ENCODE measurements around the gene EPB41L3. TPM values are rescaled to one million over a fixed set of nuclear protein-coding genes. Genes with fewer than 3 reads are reported as not detected.

The EPB41L3 gene
- total and polyA plus RNA-seq, 8 donors, result 30.0 to 98.7 (median 44.3) TPM

- no peak for TF ChIP-seq CTCF (IDR thresholded peaks at IDR 0.05)
- ATAC-seq (no peak), DNase-seq (no peak)
- no peak overlapping the region for H3K27ac ChIP-seq
- H3K4me3 ChIP-seq, result no peak overlapping the region
- no peaks in the 10 kb centered on the region for H3K9me3 ChIP-seq
- no peaks in the 10 kb centered on the region for H3K27me3 ChIP-seq
- intact Hi-C loops (cut with DNase I), result no loop called here
- H3K4me1 ChIP-seq, result no peaks in the 10 kb centered on the region
- peaks cover 0 to 35% of the 10 kb centered on the region in 2 donors for H3K36me3 ChIP-seq
Observed at GRCh38 chr18:5398269-5398668, 145.5 kb downstream of the EPB41L3 start.

GRCh38 chr18:5397102-5397501, 146.7 kb downstream of the EPB41L3 start:
- Histone ChIP-seq H3K4me1 (no peaks in the 10 kb centered on the region), H3K27me3 (no peaks in the 10 kb centered on the region), H3K36me3 (peaks cover 0 to 35% of the 10 kb centered on the region in 2 donors), H3K9me3 (no peaks in the 10 kb centered on the region), H3K27ac (no peak overlapping the region), H3K4me3 (no peak overlapping the region)
- DNase-seq, result no peak
- no peak for TF ChIP-seq CTCF (IDR thresholded peaks at IDR 0.05)
- ATAC-seq, result no peak
- intact Hi-C loops (cut with DNase I), result no loop called here

GRCh38 chr18:5395860-5396448, 147.8 kb downstream of the EPB41L3 start:
- intact Hi-C loops (cut with DNase I), result no loop called here
- no peak overlapping the region for H3K4me3 ChIP-seq
- TF ChIP-seq CTCF (IDR thresholded peaks at IDR 0.05), result no peak
- H3K9me3 ChIP-seq, result no peaks in the 10 kb centered on the region
- DNase-seq, result no peak
- no peaks in the 10 kb centered on the region for H3K4me1 ChIP-seq
- H3K36me3 ChIP-seq, result peaks cover 0 to 35% of the 10 kb centered on the region in 2 donors
- no peaks in the 10 kb centered on the region for H3K27me3 ChIP-seq
- ATAC-seq, result no peak
- H3K27ac ChIP-seq, result no peak overlapping the region

- ATAC-seq (no peak), DNase-seq (no peak)
- no peak for TF ChIP-seq CTCF (IDR thresholded peaks at IDR 0.05)
- no peaks in the 10 kb centered on the region for H3K9me3 ChIP-seq
- no peak overlapping the region for H3K4me3 ChIP-seq
- intact Hi-C loops (cut with DNase I), result no loop called here
- no peaks in the 10 kb centered on the region for H3K4me1 ChIP-seq
- H3K27me3 ChIP-seq, result no peaks in the 10 kb centered on the region
- H3K27ac ChIP-seq, result no peak overlapping the region
- H3K36me3 ChIP-seq, result peaks cover 0 to 30% of the 10 kb centered on the region in 2 donors
Observed at GRCh38 chr18:5393779-5394178, 150.0 kb downstream of the EPB41L3 start.

- no peaks in the 10 kb centered on the region for H3K4me1 ChIP-seq
- no peaks in the 10 kb centered on the region for H3K9me3 ChIP-seq
- ATAC-seq, result no peak
- DNase-seq, result no peak
- peaks cover 0 to 16% of the 10 kb centered on the region in 2 donors for H3K36me3 ChIP-seq
- no peak overlapping the region for H3K27ac ChIP-seq
- H3K27me3 ChIP-seq, result no peaks in the 10 kb centered on the region
- H3K4me3 ChIP-seq, result no peak overlapping the region
- intact Hi-C loops (cut with DNase I), result no loop called here
- TF ChIP-seq CTCF (IDR thresholded peaks at IDR 0.05), result no peak
Observed at GRCh38 chr18:5391409-5391808, 152.4 kb downstream of the EPB41L3 start.

Data from left lung (tissue), 10 donors.